ENCODE measurements around the gene SH3RF1.

Gene SH3RF1

DNA sequence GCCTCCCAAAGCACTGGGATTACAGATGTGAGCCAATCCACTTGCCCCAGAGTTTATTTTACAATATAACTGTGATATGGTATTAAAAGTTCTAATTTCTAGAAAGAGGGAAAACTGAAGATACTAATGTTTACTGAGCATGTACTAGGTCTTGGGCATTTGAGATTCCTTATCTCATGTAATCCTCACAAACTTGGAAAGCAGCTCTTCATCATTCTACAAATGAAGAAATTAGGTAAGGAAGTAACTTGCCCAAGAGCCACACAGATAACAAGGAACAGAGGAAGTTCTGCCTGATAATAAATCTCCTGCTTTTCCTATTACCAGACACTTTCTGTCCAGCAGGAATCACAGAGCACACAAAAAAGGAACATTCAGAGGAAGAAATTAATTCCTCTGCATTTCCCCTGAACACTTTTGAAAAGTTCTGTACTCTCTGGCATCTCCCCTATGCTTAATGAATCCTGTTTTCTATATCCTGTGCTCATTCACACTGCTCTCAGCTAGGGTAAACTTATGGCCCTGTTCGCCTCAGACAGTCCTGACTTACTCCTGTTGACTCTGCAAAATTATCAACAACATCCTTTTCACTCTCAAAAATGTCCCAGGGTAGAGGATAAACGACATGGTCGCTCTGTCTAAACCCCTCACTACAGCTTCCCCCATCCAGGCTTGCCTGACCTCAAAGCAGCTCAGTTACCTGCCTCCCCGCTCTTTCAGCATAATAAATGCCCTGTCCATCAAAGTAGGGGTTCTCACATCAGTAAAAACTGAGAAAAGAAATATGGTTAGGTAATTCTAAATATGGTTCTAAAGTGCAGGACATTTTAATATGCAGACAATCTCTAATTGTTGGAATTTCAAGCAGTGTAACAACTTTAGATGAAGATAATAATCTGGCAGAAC is 13.6 kb downstream of the SH3RF1 start:
- no peak overlapping the region for H3K4me3 ChIP-seq (ENCODE audit: low read depth, low read length)
- TF ChIP-seq, protein P1, sequence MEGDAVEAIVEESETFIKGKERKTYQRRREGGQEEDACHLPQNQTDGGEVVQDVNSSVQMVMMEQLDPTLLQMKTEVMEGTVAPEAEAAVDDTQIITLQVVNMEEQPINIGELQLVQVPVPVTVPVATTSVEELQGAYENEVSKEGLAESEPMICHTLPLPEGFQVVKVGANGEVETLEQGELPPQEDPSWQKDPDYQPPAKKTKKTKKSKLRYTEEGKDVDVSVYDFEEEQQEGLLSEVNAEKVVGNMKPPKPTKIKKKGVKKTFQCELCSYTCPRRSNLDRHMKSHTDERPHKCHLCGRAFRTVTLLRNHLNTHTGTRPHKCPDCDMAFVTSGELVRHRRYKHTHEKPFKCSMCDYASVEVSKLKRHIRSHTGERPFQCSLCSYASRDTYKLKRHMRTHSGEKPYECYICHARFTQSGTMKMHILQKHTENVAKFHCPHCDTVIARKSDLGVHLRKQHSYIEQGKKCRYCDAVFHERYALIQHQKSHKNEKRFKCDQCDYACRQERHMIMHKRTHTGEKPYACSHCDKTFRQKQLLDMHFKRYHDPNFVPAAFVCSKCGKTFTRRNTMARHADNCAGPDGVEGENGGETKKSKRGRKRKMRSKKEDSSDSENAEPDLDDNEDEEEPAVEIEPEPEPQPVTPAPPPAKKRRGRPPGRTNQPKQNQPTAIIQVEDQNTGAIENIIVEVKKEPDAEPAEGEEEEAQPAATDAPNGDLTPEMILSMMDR (IDR thresholded peaks at IDR 0.05; ENCODE audit: control insufficient read depth, extremely low read depth, insufficient read depth): no peak
- no peak for DNase-seq (ENCODE audit: low read depth)

DNA sequence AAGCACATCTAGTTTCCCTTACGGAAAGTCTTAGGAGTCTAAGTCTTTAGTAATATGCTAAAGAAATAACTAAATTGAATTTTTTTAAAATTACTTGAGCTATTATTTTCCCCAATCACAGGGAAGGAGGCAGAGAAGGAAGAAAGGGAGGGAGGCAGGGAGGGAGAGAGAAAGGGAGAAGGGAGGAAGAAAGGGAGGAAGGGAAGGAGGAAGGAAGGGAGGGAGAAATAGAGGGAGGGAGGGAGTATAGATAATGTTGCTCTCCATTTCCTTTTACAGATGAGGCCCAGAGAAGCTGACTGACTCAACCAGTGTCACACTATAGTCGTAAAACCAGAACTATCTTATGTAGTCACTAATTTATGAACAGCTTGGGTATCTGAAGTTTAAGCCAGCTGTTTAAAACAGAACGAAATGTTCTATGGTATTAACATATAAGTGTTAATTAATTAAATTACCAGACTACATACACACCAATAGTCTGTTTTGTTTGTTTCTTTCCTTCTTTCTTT is 14.6 kb downstream of the SH3RF1 start:
- H3K4me3 ChIP-seq (ENCODE audit: low read depth, low read length): no peak overlapping the region
- DNase-seq (ENCODE audit: low read depth): no peak
- TF ChIP-seq, protein P1 (IDR thresholded peaks at IDR 0.05; ENCODE audit: control insufficient read depth, extremely low read depth, insufficient read depth): no peak

DNA sequence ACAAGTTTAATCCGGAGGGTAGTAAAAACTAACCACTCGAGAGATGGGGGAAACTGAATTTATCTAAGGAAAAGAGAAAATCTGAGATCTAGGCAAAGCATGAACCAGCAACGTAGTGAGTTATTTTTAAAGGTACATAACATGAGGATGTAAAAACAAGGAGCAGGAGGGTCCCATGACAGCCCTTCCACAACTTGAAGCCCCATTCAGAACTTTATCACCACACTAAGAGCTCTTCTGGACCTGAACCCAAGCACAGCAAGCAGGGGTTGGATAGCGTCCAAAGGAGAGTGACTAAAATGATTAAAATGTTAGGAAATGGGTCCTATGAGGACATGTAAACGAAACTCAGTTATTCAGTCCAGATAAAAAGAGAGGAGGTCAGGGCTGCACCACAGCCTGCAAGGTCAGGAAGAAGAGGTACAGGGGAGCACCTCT is 16.2 kb downstream of the SH3RF1 start:
- TF ChIP-seq, protein P1 (IDR thresholded peaks at IDR 0.05; ENCODE audit: control insufficient read depth, extremely low read depth, insufficient read depth): no peak
- DNase-seq (ENCODE audit: low read depth): no peak
- H3K4me3 ChIP-seq (ENCODE audit: low read depth, low read length): no peak overlapping the region

DNA sequence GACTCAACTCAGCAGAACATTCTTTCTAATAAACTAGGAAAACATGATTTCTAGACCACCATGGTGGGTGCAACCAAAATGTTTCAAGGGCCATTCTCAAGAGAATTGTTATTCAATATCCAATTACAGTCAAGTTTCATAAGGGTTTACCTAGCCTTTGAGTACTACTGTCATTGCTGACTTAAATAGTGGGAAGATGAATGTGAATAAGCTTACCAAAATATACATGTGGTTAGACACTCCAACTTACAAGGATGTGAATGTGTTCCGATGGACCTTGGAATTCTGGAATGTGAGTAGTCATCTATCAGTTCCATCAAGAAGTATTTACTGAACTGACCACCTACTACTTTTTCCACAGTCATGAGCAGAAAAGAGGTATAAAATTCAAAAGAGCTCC is 16.9 kb downstream of the SH3RF1 start:
- no peak overlapping the region for H3K4me3 ChIP-seq (ENCODE audit: low read depth, low read length)
- TF ChIP-seq, protein P1 (IDR thresholded peaks at IDR 0.05; ENCODE audit: control insufficient read depth, extremely low read depth, insufficient read depth): no peak
- DNase-seq (ENCODE audit: low read depth): no peak

DNA sequence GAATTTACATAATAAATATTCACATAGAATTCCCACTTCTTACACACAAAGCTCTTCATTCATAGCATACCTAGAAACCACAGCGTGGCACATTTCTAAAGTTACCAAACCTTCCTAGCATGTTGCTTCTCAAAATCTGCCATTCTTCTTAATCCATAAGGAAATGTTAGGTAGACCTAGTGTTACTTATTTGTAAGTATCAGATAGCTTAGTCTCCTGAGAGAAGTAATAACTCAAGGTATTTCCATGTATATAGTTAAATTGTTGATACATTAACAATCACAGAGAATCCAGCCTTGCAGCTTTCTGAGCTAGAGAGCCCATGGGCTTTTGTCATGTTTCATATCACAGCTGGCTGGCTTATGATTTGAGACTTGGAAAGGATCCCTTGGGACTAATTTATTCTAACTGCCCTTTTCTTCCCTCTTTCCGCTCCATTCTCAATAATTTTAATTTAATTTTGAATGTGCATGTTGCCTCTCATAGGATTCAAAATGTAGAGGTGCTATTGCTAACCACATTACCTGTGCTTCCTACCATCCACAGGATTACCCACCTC is 17.6 kb downstream of the SH3RF1 start:
- H3K4me3 ChIP-seq (ENCODE audit: low read depth, low read length): no peak overlapping the region
- DNase-seq (ENCODE audit: low read depth): no peak
- TF ChIP-seq, protein P1 (IDR thresholded peaks at IDR 0.05; ENCODE audit: control insufficient read depth, extremely low read depth, insufficient read depth): no peak

DNA sequence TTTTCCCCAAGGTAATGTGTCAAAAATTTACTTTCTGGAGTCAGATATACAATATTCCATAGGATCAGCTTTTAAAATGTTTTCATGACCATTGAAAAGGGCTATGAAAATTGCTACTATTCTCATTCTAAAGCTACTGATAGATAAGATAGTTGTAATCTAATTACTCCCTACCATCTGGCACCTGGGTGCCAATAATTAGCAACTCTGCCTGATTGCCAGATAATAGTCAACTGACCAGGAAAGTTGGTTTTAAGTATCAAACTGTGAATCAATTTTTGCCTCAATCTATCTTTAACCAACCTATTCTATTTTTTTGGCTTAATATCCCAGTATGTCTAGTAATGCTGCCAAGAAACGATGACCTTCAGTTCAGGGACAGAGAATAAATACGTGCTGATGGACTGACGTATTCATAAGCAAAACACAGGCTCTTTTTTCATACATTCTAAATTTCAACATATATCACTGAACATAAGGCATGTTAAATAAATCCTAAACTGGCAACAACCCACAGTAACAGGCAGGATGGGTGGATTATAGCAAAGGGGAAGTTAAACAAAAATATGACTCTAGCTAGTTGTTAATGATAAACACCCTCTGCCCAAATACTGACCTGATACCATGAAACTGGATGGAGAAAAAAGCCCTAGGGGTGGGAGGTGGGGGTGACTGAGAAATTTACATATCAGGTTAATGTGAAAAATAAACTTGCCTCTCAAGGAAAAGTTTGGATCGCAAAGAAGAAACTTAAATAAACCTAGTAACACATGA is 18.2 kb downstream of the SH3RF1 start:
- DNase-seq (ENCODE audit: low read depth): no peak
- H3K4me3 ChIP-seq (ENCODE audit: low read depth, low read length): no peak overlapping the region
- TF ChIP-seq, protein P1 (IDR thresholded peaks at IDR 0.05; ENCODE audit: control insufficient read depth, extremely low read depth, insufficient read depth): no peak

All from LNCaP clone FGC (cell line).